ENCODE data around the gene ACSL1. TPM values are rescaled to one million over a fixed set of nuclear protein-coding genes. Genes with fewer than 3 reads are reported as not detected.
"Not testable (repeated sequence)": the region's sequence is repeated elsewhere in the genome, so short reads cannot be mapped to it uniquely, and the experiment has no call there.

ACSL1 gene
- total RNA-seq, 1 donor from 2014 or later, result 5.1 TPM

DNA sequence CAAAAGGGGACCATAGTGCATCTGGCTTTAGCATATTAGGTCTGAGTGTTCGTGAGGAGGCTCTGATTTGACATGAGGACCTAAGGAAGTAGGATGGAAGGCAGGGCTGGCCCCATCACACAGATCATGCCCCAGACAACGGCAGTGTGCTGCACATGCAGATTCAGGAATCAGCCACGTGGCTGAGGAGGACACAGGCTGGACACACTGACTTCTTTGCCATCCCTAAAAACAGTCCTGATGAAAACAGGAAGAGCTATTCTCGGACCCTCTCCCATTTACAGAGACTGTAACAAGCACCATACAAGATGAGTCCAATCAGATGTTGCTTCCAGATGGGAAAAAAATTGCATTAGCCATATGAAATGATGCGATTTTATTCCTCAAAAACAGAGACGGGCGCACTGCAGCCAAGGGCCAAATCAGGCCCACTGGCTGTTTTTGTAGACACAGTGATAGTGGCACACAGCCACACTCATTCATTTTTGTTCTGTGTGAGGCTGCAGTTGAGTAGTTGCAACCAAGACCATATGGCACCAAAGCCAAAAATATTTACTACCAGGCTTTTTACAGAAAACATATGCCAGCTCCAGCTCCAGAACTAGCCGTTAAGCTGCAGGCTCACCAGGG lies 41.0 kb downstream of the ACSL1 start:
- Histone ChIP-seq H3K9ac (no peak overlapping the region), H3F3A (ENCODE audit: low read depth) (no peaks in the 10 kb centered on the region), H3K4me2 (no peak overlapping the region), H3K27me3 (no peaks in the 10 kb centered on the region), H4K20me1 (ENCODE audit: low read depth) (no peaks in the 10 kb centered on the region), H3K4me1 (no peaks in the 10 kb centered on the region), H2AFZ (replicated peaks) (no peak overlapping the region), H3K27ac (no peak overlapping the region), H3K36me3 (no peaks in the 10 kb centered on the region), H3K79me2 (ENCODE audit: low read depth) (no peaks in the 10 kb centered on the region), H3K4me3 (no peak overlapping the region), H3K9me3 (ENCODE audit: low read depth) (no peaks in the 10 kb centered on the region)
- H3K4me1 Mint-ChIP-seq, result no peaks in the 10 kb centered on the region
- H3K36me3 Mint-ChIP-seq, result no peaks in the 10 kb centered on the region
- H3K27me3 Mint-ChIP-seq (ENCODE audit: insufficient read depth, low read depth), result peaks cover 5% of the 10 kb centered on the region
- H3K27ac Mint-ChIP-seq, result no peak overlapping the region
- no peaks in the 10 kb centered on the region for H3K9me3 Mint-ChIP-seq
- TF ChIP-seq EZH2 (IDR thresholded peaks at IDR 0.05) (no peak), EZH2phosphoT487 (IDR thresholded peaks at IDR 0.05) (no peak)
- TF ChIP-seq, protein P1, sequence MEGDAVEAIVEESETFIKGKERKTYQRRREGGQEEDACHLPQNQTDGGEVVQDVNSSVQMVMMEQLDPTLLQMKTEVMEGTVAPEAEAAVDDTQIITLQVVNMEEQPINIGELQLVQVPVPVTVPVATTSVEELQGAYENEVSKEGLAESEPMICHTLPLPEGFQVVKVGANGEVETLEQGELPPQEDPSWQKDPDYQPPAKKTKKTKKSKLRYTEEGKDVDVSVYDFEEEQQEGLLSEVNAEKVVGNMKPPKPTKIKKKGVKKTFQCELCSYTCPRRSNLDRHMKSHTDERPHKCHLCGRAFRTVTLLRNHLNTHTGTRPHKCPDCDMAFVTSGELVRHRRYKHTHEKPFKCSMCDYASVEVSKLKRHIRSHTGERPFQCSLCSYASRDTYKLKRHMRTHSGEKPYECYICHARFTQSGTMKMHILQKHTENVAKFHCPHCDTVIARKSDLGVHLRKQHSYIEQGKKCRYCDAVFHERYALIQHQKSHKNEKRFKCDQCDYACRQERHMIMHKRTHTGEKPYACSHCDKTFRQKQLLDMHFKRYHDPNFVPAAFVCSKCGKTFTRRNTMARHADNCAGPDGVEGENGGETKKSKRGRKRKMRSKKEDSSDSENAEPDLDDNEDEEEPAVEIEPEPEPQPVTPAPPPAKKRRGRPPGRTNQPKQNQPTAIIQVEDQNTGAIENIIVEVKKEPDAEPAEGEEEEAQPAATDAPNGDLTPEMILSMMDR (IDR thresholded peaks at IDR 0.05), result no peak
- no peak for DNase-seq (ENCODE audit: low spot score)
- no peak overlapping the region for H3K4me3 Mint-ChIP-seq

DNA sequence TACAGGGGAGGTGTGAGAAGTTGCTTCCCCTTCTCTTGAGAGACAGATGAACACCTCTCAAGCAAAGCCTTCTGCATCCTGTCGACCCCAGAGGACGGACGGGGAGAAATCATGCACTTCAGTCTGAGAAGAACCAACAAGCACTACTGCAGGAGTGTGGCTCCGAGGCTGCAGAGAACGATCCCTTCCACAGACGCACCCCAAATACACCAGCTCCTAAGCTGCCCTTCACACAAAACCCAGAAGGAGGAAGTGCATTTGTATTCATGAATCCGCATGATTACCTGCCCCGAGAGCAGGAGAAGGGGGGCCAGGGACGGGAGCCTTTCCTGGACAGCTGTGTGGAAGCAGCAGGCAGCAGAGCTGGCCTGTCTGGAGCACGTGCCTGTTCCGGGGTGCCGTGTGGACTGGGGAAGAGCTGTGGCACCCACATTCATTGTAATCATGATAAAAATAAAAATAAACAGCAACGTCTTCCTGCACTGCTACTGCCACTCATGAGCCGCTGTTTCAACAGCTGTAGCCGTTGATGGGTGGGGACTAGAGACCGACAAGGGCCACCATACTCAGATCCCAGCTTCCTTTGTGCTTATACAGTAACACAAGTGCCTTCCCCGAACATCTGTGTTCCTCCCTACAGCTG lies 42.9 kb downstream of the ACSL1 start:
- peaks cover 5% of the 10 kb centered on the region for H3K9me3 Mint-ChIP-seq

DNA sequence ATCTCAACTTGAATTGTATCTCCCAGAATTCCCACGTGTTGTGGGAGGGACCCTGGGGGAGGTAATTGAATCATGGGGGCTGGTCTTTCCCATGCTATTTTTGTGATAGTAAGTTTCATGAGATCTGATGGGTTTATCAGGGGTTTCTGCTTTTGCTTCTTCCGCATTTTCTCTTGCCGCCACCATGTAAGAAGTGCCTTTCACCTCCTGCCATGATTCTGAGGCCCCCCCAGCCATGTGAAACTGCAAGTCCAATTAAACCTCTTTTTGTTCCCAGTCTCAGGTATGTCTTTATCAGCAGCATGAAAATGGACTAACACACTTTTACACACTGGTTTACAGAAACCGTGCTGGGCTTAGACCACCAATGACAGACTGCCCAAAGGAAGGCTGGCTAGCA lies 46.6 kb downstream of the ACSL1 start:
- not testable (repeated sequence) for H3K27me3 Mint-ChIP-seq (ENCODE audit: insufficient read depth, low read depth); H3K4me3 ChIP-seq; H3K27ac Mint-ChIP-seq; H4K20me1 ChIP-seq (ENCODE audit: low read depth); H3K4me1 ChIP-seq; H3K4me2 ChIP-seq; H3K36me3 Mint-ChIP-seq; H3K27ac ChIP-seq; H3K9me3 Mint-ChIP-seq; H2AFZ ChIP-seq (replicated peaks); H3K79me2 ChIP-seq (ENCODE audit: low read depth); H3K4me1 Mint-ChIP-seq; H3K27me3 ChIP-seq; DNase-seq (ENCODE audit: low spot score); H3K9me3 ChIP-seq (ENCODE audit: low read depth); H3K4me3 Mint-ChIP-seq; H3K9ac ChIP-seq; H3K36me3 ChIP-seq; H3F3A ChIP-seq (ENCODE audit: low read depth)

More for the DNA sequence above, 42.9 kb downstream of the ACSL1 start:
- no peaks in the 10 kb centered on the region for H3K79me2 ChIP-seq (ENCODE audit: low read depth)
- Mint-ChIP-seq H3K27me3 (ENCODE audit: insufficient read depth, low read depth) (peaks cover 4% of the 10 kb centered on the region), H3K4me1 (no peaks in the 10 kb centered on the region), H3K36me3 (peaks cover 4% of the 10 kb centered on the region), H3K4me3 (peak overlapping the region; percentile 23), H3K27ac (peak overlapping the region; percentile 66)
- TF ChIP-seq EZH2 (IDR thresholded peaks at IDR 0.05) (no peak), EZH2phosphoT487 (IDR thresholded peaks at IDR 0.05) (no peak)
- TF ChIP-seq, protein P1 (IDR thresholded peaks at IDR 0.05), result no peak
- H3K27ac ChIP-seq, result no peak overlapping the region
- H3K27me3 ChIP-seq, result no peaks in the 10 kb centered on the region
- H4K20me1 ChIP-seq (ENCODE audit: low read depth), result no peaks in the 10 kb centered on the region
- H3K9ac ChIP-seq, result no peak overlapping the region
- no peak for DNase-seq (ENCODE audit: low spot score)
- H2AFZ ChIP-seq (replicated peaks), result peak overlapping the region; percentile 26
- H3K4me2 ChIP-seq, result no peak overlapping the region
- no peaks in the 10 kb centered on the region for H3K4me1 ChIP-seq
- no peaks in the 10 kb centered on the region for H3F3A ChIP-seq (ENCODE audit: low read depth)
- no peaks in the 10 kb centered on the region for H3K36me3 ChIP-seq
- H3K9me3 ChIP-seq (ENCODE audit: low read depth), result no peaks in the 10 kb centered on the region
- no peak overlapping the region for H3K4me3 ChIP-seq

DNA sequence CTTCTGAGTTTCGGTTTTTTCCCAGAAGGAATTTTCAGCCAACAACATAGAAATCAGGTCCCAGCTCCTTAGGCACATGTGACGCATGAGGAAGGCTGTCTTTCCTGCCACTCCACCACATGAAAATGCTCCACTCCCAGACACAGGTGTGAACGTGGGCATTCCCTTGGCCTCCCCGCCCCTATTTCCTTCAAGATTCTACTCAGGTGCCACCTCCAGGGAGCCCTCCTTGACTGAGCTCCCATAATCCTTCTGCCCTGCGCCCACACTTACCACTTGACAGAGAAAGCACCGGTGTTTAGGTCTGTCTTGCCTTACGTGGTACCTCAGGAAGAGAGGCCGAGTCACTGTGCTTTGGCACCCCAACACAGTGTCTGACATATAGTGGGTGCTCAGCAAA lies 47.4 kb downstream of the ACSL1 start:
- H3K4me3 Mint-ChIP-seq, result no peak overlapping the region
- no peaks in the 10 kb centered on the region for H3K36me3 ChIP-seq
- H4K20me1 ChIP-seq (ENCODE audit: low read depth), result no peaks in the 10 kb centered on the region
- H3K36me3 Mint-ChIP-seq, result peaks cover 4% of the 10 kb centered on the region
- no peaks in the 10 kb centered on the region for H3K4me1 Mint-ChIP-seq
- H3K27me3 Mint-ChIP-seq (ENCODE audit: insufficient read depth, low read depth), result peaks cover 4% of the 10 kb centered on the region
- no peaks in the 10 kb centered on the region for H3K27me3 ChIP-seq
- H2AFZ ChIP-seq (replicated peaks), result no peak overlapping the region
- no peak overlapping the region for H3K27ac Mint-ChIP-seq
- H3K79me2 ChIP-seq (ENCODE audit: low read depth), result no peaks in the 10 kb centered on the region
- no peak for DNase-seq (ENCODE audit: low spot score)
- no peaks in the 10 kb centered on the region for H3K9me3 ChIP-seq (ENCODE audit: low read depth)
- H3K9me3 Mint-ChIP-seq, result peaks cover 5% of the 10 kb centered on the region
- no peaks in the 10 kb centered on the region for H3F3A ChIP-seq (ENCODE audit: low read depth)
- H3K4me1 ChIP-seq, result no peaks in the 10 kb centered on the region
- H3K9ac ChIP-seq, result no peak overlapping the region
- TF ChIP-seq, protein P1 (IDR thresholded peaks at IDR 0.05), result no peak
- no peak for TF ChIP-seq EZH2phosphoT487 (IDR thresholded peaks at IDR 0.05)
- TF ChIP-seq EZH2 (IDR thresholded peaks at IDR 0.05), result no peak
- no peak overlapping the region for H3K4me3 ChIP-seq
- H3K27ac ChIP-seq, result no peak overlapping the region
- H3K4me2 ChIP-seq, result no peak overlapping the region
